NOMO-1 treated with dmso at 0.1 percent for 144 hours (cell line): ENCODE measurements around the gene PRKAR2A.
"Not testable (repeated sequence)": the region's sequence is repeated elsewhere in the genome, so short reads cannot be mapped to it uniquely, and the experiment has no call there.

ENCODE experiments used
- DNase-seq: peaks from one replicate; lab custom pipeline; 2025; ENCODE audit not compliant: unreplicated experiment; lab: John Stamatoyannopoulos, UW

The PRKAR2A gene

DNA sequence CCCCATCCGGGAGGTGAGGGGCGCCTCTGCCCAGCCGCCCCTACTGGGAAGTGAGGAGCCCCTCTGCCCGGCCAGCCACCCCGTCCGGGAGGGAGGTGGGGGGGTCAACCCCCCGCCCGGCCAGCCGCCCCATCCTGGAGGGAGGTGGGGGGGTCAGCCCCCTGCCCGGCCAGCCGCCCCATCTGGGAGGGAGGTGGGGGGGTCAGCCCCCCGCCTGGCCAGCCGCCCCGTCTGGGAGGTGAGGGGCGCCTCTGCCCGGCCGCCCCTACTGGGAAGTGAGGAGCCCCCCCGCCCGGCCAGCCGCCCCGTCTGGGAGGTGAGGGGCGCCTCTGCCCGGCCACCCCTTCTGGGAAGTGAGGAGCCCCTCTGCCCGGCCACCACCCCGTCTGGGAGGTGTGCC lies 113.1 kb downstream of the PRKAR2A start:
- DNase-seq, result not testable (repeated sequence)

DNA sequence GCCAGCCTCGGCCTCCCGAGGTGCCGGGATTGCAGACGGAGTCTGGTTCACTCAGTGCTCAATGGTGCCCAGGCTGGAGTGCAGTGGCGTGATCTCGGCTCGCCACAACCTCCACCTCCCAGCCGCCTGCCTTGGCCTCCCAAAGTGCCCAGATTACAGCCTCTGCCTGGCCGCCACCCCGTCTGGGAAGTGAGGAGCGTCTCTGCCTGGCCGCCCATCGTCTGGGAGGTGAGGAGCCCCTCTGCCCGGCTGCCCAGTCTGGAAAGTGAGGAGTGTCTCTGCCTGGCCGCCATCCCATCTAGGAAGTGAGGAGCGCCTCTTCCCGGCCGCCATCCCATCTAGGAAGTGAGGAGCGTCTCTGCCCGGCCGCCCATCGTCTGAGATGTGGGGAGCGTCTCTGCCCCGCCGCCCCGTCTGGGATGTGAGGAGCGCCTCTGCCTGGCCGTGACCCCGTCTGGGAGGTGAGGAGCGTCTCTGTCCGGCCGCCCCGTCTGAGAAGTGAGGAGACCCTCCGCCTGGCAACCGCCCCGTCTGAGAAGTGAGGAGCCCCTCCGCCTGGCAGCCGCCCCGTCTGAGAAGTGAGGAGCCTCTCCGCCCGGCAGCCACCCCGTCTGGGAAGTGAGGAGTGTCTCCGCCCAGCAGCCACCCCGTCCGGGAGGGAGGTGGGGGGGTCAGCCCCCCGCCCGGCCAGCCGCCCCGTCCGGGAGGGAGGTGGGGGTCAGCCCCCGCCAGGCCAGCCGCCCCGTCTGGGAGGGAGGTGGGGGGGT lies 113.7 kb downstream of the PRKAR2A start:
- DNase-seq, result not testable (repeated sequence)

DNA sequence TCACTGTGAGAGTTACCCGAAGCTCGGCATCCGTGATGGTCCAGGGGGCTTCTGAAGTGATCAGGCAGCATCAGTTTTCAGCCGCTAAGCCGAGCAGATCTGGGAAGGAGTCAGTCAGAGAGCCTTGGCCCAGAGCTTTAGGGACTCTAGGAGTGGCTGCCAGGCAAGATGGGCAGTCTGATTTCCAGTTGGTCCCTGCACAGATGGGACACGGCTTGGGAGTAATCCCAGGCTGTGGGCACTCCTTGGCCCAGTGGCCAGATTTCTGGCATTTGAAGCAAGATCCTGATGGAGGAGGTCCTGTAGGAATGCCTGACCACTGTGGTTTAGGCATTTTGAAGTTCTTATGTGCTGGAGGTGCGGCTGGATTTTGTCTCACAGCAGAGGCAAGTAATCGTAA lies 120.2 kb downstream of the PRKAR2A start:
- no peak for DNase-seq

DNA sequence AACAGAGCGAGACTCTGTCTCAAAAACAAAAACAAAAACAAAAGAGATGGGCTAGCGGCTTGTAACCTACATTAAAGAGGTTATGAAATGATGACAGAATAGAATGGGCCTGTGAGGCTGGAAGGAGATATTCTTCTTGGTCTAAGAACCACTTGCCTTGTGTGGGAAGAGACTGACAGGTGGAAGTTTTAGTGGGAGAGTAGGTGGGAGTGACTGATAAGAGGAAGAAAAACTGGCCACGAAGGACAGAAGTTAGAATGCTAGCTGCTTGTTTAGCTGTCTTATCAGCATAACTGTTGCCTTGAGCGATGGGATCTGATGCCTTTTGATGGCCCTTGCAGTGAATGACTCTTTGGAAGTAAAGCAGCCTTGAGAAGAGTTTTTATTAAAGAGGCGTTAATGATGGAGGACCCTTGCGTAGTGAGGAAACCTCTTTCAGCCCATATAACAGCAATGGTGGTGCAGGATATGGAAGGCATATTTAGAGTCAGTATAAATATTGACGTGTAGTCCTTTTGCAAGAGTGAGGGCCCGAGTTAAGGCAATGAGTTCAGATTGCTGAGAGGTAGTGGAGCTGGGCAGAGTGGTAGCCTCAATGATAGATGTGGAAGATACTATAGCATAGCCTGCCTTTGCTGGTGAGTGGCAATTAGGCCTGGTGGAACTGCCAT lies 122.4 kb downstream of the PRKAR2A start:
- not testable (repeated sequence) for DNase-seq

DNA sequence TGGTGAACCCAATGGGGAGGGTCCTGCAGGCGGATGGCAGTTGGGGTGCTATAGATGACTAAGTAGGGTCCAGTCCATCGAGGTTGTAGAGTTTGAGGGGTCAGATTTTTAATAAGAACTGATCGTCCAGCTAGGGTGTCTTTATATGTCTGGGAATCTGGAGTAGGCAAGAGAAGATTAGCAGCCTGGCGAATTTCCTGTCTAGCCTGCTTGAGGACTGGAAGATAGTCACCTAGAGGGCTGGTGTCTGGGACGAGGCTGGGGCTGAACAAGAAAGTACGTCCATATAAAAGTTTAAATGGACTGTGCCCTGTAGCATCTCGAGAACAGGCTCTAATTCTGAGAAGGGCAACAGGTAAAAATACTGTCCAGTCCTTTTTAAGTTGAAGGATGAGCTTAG lies 123.9 kb downstream of the PRKAR2A start:
- DNase-seq, result no peak

DNA sequence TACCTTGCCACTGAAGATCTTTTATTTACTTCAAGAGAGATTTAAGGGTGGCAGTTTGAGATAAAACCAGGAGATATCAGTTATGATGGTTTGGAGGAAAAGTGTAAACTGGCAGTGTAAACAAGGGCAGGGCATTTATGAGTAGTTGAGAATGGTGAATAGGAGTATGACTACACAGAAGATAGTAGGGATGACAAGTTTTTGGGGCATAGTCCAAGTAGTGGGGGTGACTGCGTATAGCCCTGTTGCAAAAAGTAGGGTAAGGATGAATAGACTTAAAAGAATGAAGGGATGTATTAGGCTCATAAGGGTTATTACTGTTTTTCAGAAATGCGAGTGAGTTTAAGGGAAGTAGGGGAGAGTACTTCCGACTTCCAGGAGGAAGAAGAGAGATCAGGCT lies 124.4 kb downstream of the PRKAR2A start:
- DNase-seq, result not testable (repeated sequence)

DNA sequence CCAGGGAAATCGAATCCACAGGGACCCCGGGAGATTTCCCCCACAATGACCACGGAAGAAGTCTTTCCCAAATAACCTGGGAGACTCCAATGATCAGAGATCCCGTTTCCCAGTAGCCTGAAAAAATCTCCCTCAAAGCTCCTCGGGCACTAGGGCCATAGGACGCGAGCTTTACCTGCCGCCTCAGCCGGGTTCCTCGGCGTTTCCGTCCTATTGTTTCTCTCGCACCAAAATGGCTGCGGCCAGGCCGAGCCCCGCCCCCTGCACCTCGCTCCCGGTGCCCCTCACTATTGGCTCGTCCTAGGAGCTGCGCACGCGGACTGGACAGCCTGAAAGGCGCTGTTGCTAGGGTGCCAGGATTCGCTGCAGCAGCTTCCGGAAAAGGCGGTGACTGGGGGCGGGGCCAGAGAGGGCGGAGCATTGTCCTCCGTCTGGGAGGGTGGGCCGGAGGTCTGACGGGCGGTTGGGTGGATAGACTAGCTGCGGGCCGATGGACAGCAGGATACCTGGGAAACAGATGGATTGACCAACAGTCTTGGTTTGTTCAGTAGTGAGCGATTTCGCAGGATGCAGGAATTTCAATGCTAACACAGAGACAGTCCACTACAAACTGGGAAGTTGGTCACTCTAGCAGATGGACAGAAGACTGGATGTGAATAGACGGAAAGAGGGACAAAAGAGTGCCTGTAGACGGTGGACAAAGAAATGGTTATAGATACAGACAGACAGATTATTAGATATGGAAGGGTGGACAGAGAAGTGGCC lies 130.5 kb downstream of the PRKAR2A start, which contains the start of gene IP6K2:
Gene IP6K2 (minus strand): TSS at position 240 of the 765 bp plus-strand sequence. CDS start 21,930 bp downstream, outside the sequence.
- peak; percentile 99 for DNase-seq

DNA sequence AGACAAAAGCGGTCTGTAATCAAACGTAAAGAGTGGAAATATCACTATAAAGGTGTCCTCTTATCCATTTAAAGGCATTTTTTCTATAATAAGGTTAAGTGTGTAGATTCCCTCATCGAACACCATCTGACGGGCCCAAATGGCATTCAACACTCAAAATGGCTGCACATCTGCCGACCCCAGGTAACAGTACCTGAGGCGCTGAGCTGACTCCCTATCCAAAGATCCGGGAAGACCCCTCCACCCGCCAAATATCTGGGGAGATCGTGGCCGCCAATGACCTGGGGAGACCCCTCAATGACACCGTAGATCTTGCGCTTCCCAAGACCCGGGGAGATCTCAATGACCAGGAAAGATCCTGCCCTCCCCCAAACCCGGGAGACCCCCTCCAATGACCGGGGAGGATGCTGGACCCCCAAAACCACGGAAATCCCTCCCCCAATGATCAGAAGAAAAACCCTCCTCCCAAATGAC lies 131.1 kb downstream of the PRKAR2A start:
- DNase-seq, result no peak

DNA sequence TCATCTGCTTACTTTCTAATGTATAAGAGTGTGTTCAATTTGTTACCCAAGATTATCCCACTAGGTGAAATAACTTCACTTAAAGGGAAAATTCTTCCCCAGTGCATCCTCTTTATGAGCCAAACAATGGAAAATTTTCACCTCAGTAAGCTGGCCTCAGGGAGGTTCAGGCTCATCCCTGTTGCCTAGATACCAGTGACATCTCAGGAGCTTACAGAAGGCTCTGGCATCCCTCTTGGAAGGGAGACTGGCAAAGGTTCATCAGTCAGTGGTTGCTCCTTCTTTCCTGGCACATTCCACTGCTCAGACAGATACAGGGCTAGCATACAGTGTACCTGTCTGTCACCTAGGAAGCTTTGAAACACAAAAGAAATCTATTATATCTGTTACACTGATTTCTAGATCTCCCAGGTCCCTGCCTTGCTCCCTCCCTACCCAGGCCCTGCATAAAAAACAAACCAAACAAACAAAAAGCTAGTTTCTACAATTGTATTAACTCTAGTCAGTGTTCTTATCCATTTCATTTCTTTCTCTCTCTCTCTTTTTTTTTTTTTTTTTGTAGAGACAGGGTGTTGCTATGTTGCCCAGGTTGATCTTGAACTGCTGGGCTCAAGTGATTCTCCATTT lies 132.4 kb downstream of the PRKAR2A start:
- DNase-seq, result no peak

DNA sequence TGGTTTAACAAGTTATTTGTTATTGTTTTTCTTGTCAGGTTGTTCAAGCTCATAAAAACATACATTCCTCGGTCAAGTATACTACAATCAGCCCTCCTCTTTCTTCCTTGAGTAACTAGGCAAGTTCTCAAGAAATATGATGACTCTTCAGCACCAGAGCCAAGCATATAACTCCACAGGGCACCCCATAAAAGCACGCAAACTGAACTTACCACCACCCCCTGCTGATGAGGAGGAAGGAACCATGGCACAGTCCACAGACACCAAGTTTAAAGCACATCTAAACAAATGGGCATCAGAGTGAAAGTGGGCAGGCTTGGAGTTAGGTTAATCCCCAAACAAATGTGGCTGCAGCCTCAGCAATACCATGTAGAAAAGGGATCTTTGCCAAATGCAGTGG lies 135.9 kb downstream of the PRKAR2A start:
- DNase-seq, result no peak

DNA sequence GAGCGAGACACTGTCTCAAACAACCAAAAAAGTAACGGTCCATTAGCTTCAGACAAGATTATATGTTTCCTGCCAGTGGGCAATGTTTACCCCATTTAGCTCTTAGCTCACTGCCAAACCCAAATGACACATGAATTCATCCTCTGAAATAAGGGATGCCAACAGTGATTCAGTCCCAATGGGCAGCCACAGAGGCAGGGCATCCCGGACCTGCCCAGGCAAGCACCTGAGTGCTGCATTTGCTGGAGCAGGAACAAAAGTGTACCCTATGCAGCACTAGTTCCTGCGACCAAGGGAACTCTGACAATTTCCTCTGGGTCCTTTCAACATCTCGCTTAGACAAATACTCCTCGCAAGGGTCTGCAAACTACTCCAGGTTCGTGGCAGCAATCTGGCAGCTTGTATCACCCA lies 138.6 kb downstream of the PRKAR2A start:
- no peak for DNase-seq

DNA sequence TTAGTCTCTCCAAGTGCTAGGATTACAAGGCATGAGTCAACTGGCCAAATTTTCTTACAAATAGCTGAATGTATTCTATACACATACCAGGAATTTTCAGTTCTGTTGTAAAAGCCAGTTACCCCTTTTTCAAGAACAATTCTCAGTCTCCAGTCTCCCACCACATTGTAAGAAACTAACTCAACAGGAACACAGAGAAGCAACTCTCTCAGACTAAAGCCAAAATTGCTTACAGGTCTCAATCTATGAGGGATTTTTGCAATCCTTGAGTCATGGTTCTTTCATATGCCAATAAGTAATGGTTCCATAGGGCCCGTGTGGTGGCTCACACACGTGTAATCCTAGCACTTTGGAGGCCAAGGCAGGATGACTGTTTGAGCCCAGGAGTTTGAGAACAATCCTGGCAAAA lies 139.2 kb downstream of the PRKAR2A start:
- no peak for DNase-seq

DNA sequence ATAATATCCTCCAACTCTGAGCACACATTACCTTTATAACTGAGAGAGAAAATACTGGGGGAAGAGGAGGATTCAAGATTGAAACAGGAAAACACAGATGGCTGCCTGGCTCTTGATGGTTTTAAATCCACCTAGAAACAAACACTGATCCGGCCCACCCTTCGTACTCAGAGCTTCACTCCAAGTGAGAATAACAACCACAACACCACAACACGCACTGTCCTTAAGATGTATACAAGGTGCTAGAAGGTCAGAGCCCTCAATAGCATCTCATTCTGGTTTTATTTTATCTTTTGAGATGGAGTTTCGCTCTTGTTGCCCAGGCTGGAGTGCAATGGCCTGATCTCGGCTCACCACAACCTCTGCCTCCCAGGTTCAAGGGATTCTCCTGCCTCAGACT lies 140.5 kb downstream of the PRKAR2A start:
- DNase-seq, result no peak

DNA sequence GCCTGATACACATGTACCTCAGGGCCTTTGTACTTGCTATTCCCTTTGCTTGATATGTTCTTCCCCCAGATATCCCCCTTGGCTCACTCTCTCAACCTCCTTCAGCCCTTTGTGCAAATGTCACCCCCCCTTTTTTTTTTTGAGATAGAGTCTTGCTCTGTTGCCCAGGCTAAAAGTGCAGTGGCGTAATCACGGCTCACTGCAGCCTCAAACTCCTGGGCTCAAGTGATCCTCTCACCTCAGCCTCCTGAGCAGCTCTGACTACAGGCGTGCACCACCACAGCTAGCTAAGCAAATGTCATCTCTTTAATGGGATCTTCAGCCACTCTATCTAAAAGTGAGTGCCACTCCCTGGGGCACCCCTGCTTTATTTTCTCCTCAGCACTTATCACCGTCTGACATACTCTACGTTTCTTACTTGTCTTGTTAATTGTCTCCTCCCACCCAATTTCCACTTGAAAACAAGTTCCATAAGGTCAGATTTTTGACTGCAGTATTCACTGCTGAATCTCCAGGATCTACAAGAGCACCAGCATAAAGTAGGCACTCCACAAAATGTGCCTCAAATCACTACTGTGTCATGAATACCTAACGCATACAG lies 145.3 kb downstream of the PRKAR2A start:
- no peak for DNase-seq

DNA sequence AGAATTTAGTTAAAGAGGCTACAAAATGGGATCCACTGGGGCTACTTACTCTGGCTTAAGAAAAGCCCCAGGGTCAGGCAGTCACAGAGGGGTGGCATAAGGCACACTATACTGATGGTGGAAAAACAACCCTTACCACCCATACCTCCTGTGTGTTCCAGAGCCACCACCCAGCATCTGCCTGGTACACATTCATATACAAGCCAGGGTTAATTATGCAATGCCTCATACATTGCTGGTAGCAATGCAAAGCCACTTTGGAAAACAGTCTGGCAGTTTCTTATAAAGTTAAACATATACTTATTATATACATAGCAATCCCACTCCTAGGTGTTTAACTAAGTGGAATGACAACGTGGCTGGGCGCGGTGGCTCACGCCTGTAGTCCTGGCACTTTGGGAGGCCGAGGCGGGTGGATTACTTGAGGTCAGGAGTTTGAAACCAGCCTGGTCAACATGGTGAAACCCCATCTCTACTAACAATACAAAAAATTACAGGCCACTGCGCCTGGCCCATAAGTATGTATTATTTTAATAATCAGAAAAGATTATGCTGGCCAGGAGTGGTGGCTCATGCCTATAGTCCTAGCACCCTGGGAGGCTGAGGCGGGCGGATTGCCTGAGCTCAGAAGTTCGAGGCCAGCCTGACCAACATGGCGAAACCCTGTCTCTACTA lies 146.8 kb downstream of the PRKAR2A start:
- no peak for DNase-seq

DNA sequence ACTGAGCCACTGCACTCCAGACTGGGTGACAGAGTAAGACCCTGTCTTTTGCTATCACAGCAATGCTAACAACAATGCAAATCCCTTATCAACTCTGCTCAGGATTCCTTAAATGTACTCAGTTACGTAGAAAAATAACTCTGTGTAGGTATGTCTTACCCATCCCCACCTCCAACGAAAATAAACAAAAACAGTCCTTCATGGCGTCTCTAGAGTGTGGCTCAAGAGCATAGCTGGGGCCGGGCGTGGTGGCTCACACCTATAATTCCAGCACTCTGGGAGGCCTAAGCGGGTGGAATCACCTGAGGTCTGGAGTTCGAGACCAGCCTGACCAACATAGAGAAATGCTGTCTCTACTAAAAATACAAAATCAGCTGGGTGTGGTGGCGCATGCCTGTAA lies 148.8 kb downstream of the PRKAR2A start:
- no peak for DNase-seq

DNA sequence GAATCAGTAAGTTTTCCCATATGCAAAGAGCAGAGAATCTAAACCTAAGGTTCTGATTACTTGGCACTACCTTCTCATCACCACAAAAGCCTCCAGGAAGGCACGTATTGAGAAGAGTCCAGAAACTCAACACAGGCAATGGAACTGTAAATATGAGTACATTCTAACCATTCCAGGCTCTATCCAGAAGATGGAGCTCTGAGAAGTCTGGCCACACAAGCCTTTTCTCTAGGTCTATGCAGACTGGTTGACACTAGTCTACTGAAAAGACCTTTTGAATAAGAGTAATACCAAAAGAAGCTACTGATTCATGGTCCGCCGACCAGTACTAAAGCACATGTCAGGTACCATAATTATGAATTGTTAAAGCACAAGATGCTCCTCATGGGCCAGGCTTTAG lies 149.7 kb downstream of the PRKAR2A start:
- no peak for DNase-seq

DNA sequence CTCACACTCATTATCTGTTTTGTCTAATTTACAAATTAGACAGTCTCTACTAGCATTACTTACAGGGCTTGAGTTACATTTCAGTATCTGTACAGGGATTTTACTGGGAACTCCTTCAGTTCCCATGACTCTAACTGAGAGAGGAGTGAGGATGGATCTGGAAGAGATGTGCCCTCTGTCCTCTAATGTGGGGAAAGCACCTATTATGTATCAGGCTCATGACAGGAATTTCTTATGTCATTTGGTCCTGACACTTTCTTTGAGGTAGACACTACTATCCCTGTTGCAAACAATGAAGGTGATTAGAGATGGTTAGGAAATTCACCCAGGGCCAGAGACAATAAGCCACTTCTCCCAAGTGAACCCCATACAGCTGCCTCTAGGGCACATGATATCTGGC lies 151.1 kb downstream of the PRKAR2A start:
- no peak for DNase-seq
